HG02678 (cell line): ENCODE results near the gene HOXB7.

Experiments
- ATAC-seq: cut with Tn5 transposase; IDR thresholded peaks from one replicate; pipeline ENCODE4 v1.9.1; 2021; ENCODE audit warnings: mild to moderate bottlenecking, moderate library complexity; ENCODE audit not compliant: unreplicated experiment

HOXB7 gene

GRCh38 chr17:48569674-48570324 lies 41.0 kb downstream of the HOXB7 start:
- no peak for ATAC-seq

DNA sequence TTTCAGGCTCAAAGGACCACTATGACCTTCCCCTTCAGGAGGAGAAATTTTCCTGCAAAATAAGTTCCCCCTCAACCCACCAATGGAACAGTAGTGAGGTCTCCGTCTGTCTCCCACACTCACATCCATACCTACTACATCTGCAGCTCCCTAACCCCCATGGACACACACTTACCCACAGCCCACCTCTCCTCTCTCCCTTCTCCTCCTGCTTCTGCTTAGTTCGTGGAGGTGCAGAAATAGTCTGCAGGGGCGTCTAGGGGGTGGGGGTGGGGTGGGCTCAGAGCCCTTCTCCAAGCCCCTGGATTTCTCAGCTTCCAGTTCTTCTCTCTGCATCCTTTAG lies 41.6 kb downstream of the HOXB7 start:
- ATAC-seq = no peak

DNA sequence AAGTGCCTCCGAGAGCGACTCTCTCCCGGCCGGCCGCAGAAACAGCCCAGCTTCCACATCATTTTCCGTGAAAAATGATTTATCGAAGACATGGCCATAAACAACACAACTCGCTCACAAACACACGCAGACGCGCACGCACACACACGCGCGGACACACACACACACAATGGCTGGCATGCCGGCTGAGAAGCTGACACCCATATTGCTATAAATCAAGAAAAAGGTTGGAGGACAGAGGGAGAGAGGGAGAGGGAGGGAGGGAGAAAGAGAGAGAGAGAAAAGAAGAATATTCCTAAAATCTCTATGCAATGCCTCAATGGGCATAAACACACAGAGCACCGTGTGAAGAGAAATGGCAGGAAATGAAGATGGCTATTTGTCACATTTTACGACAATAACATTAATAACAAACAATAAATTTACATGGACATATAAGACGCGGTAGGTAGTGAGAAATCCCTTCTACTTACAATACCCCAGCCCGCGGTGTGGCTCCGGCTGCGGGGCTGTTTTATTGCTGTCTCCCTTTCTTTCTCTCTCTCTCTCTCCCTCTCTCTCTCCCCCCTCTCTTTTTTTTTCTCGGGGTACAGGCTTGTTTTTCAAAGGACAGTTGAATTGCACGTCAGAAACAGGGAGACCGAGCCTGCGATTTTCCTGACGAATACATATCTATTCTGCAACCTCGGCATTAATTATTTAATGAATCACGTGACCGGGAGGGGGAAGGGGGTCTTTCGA lies 42.1 kb downstream of the HOXB7 start:
- ATAC-seq = no peak

- no peak for ATAC-seq
Observed at GRCh38 chr17:48567646-48568354, 43.0 kb downstream of the HOXB7 start.

GRCh38 chr17:48567209-48567608 lies 43.6 kb downstream of the HOXB7 start:
- no peak for ATAC-seq

- no peak for ATAC-seq
Observed at GRCh38 chr17:48566717-48567116, 44.1 kb downstream of the HOXB7 start.

- no peak for ATAC-seq
Observed at GRCh38 chr17:48565925-48566710, 44.7 kb downstream of the HOXB7 start.

DNA sequence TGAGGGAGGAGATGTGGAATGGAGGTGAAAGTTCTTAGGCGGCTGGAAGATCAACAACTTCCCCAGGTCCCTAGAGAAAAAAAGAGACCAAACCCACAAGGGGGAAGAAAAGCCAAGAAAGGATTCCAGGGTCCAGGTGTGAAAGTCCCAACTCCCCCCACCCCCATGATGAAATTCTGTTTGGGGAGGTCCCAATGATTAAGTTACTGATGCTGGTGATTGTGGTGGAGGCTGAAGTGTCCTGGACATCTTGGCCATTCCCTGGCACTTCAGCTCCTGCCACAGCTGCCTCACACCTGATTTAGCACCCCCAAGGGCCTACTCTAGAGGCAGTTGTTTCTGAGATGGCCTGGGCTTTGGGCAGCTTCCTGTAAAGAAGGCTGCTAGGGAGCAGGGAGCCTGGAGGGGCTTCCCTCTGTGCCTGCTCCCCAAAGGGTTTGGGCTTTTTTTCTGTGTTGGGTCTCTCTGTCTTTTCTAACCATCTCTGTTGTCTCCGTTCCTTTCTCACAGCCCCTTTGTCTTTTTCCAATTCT lies 45.7 kb downstream of the HOXB7 start:
- ATAC-seq = no peak

- no peak for ATAC-seq
Observed at GRCh38 chr17:48564188-48565021, 46.4 kb downstream of the HOXB7 start.

DNA sequence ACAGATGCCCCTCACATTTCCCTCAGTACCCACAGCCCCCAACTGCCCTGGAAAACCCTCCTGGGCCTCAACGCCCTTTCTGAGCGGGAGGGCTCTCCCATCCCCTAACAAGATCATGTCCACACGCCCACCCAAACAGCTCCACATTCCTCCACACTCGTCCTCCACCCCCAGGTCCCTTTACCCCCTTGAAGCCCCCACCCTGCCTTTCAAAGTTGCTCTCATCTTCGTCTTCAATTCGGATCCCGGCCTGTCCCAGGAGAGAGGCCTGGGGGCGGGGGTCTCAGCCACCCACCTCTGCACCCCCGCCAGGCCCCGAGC lies 47.0 kb downstream of the HOXB7 start:
- no peak for ATAC-seq

DNA sequence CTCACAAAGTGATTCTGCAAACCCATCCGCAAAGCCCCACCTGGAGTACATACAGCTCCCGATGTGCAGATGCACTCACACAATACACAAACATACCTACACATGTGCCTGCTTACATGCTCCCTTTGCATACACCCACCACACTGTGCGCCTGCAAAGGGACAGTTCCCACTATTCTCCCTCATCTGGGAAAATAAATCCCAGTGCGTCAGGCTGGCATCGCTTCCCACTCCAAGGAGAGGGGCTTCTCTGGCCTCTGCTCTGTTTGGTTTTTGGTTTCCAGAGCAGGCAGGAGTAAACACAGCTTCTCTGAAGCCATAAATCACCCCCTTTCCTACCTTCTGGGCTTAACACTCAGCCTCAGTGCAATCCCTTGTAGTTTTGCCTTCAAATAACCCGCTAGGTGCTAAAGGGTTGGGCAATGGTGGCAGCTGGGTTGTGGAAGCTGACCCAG lies 47.4 kb downstream of the HOXB7 start:
- ATAC-seq = no peak

GRCh38 chr17:48562934-48563333 lies 47.9 kb downstream of the HOXB7 start:
- no peak for ATAC-seq

DNA sequence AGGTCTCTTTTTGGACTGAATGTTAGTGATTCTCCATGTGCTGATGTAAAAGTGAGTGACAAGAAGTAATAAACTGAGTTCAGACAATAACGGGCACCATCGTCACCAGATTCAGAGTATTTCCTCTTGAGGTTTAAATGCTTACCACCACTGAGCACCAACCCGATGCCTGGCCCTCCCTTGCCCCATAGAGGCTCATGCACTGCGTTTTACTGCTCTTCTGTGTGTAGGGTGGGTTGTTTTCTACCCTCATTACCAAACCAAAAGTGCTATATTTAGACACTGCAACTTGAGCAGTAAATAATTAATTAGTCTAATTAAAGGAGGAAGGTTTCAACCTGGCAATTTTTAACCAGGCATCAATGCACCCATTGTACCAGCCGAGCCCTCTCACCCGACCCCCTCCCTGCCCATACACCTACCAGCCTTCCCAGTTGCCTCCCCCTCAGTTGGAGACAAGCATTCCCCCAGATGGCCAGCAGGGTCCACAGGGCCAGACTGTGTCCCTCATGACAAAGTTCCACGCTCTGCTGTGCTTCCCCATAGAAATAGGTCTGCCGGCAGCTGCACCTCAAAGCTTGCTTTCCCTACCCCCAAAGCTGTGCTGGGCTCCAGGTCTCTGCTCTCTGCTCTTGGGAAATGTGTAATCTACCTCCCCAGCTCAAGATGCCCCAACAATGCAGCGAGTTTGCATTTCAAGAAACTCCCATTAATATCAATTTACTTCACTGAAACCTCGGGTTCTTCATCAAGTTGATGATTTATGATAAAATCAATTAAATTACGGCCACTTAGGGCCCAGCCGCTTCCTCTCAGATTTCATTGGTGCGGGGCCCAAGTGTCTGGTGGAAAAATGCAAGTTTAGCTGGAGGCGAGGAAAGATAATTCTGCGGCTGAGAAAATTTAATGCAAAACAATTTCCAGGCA lies 48.7 kb downstream of the HOXB7 start:
- no peak for ATAC-seq

- no peak for ATAC-seq
Observed at GRCh38 chr17:48559840-48560817, 50.7 kb downstream of the HOXB7 start.

- no peak for ATAC-seq
Observed at GRCh38 chr17:48559122-48559839, 51.5 kb downstream of the HOXB7 start.

DNA sequence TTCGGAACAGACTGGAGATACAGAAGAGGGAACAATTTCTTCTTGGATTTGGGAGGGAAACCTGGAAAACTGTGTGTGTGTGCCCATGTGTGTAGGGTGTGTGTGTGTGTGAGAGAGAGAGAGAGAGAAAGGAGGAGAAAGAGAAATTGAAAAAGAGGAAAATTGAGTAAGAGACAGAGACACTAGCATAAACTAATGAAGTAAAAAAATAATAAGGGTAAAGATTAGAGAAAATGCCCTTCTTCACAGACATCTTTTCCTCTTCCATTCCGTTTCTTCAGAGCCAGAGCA lies 52.0 kb downstream of the HOXB7 start:
- no peak for ATAC-seq

GRCh38 chr17:48558057-48558830 lies 52.6 kb downstream of the HOXB7 start:
- no peak for ATAC-seq
